H9 (cell line): Measurements from ENCODE around the gene KCNAB1. TPM values are rescaled to one million over a fixed set of nuclear protein-coding genes. Genes with fewer than 3 reads are reported as not detected.
A peak's percentile ranks its signal among the peaks of the same experiment; 100 is the strongest.

ENCODE experiments used
- DNase-seq: peaks from one replicate; pipeline ENCODE4 v3.0.0-alpha.2; 2017
- H2AFZ ChIP-seq: one replicate; pipeline ENCODE4 v1.6.1; 2013; ENCODE audit warnings: mild to moderate bottlenecking, low read length, control low read depth, moderate library complexity
- H2AK5ac ChIP-seq: 2 replicates; pipeline ENCODE4 v1.6.1; 2013; ENCODE audit warnings: low read length, control low read depth, mixed read lengths; ENCODE audit not compliant: insufficient read length
- H2BK120ac ChIP-seq: one replicate; pipeline ENCODE4 v1.6.1; 2013; ENCODE audit warnings: low read depth, mild to moderate bottlenecking, low read length, control low read depth, inconsistent platforms; ENCODE audit not compliant: poor library complexity, severe bottlenecking
- H2BK12ac ChIP-seq: 2 replicates; pipeline ENCODE4 v1.6.1; 2013; ENCODE audit warnings: low read length, control low read depth, mixed read lengths, low read depth; ENCODE audit not compliant: insufficient read length
- H2BK15ac ChIP-seq: 2 replicates; pipeline ENCODE4 v1.6.1; 2013; ENCODE audit warnings: low read depth, low read length, control low read depth
- H2BK20ac ChIP-seq: one replicate; pipeline ENCODE4 v1.6.1; 2013; ENCODE audit warnings: low read depth, mild to moderate bottlenecking, low read length, control low read depth, inconsistent platforms; ENCODE audit not compliant: poor library complexity, severe bottlenecking
- H2BK5ac ChIP-seq: 2 replicates; pipeline ENCODE4 v1.6.1; 2013; ENCODE audit warnings: low read length, control low read depth, mixed read lengths; ENCODE audit not compliant: insufficient read length
- H3K14ac ChIP-seq: 2 replicates; pipeline ENCODE4 v1.6.1; 2013; ENCODE audit warnings: low read length, control low read depth; ENCODE audit not compliant: insufficient read depth
- H3K18ac ChIP-seq: 2 replicates; pipeline ENCODE4 v1.6.1; 2013; ENCODE audit warnings: low read depth, mild to moderate bottlenecking, mixed read lengths, low read length, control low read depth; ENCODE audit not compliant: insufficient read length
- H3K23ac ChIP-seq: 2 replicates; pipeline ENCODE4 v1.6.1; 2013; ENCODE audit warnings: low read length, control low read depth, mixed read lengths, low read depth; ENCODE audit not compliant: insufficient read length
- H3K23me2 ChIP-seq: 2 replicates; pipeline ENCODE4 v1.6.1; 2013; ENCODE audit warnings: low read depth, mild to moderate bottlenecking, mixed read lengths, low read length, control low read depth; ENCODE audit not compliant: insufficient read length, poor library complexity, severe bottlenecking
- H3K27ac ChIP-seq: 2 replicates; pipeline ENCODE4 v1.5.1; 2013; ENCODE audit warnings: low read length, control low read depth, mixed read lengths, low read depth; ENCODE audit not compliant: insufficient read length
- H3K27me3 ChIP-seq: 2 replicates; pipeline ENCODE4 v1.6.1; 2013; ENCODE audit warnings: low read length, control low read depth, inconsistent platforms; ENCODE audit not compliant: insufficient read depth
- H3K4ac ChIP-seq: 2 replicates; pipeline ENCODE4 v1.6.1; 2013; ENCODE audit warnings: low read depth, mild to moderate bottlenecking, control low read depth, inconsistent platforms, low read length, moderate library complexity
- H3K4me1 ChIP-seq: 2 replicates; pipeline ENCODE4 v1.6.1; 2013; ENCODE audit warnings: low read length, control low read depth, inconsistent platforms; ENCODE audit not compliant: insufficient read depth
- H3K4me2 ChIP-seq: 2 replicates; pipeline ENCODE4 v1.6.1; 2013; ENCODE audit warnings: low read length, control low read depth, mixed read lengths; ENCODE audit not compliant: insufficient read length, insufficient read depth
- H3K56ac ChIP-seq: 2 replicates; pipeline ENCODE4 v1.6.1; 2013; ENCODE audit warnings: low read depth, mild to moderate bottlenecking, mixed read lengths, low read length, control low read depth; ENCODE audit not compliant: insufficient read length
- H3K79me1 ChIP-seq: 2 replicates; pipeline ENCODE4 v1.6.1; 2013; ENCODE audit warnings: low read depth, mild to moderate bottlenecking, moderate library complexity, low read length, control low read depth, inconsistent platforms; ENCODE audit not compliant: insufficient read depth, poor library complexity, severe bottlenecking
- H3K79me2 ChIP-seq: 2 replicates; pipeline ENCODE4 v1.6.1; 2013; ENCODE audit warnings: low read length, control low read depth, inconsistent platforms; ENCODE audit not compliant: insufficient read depth
- H3K9ac ChIP-seq: 2 replicates; pipeline ENCODE4 v1.6.1; 2013; ENCODE audit warnings: low read length, control low read depth, mixed read lengths; ENCODE audit not compliant: insufficient read length; ENCODE audit errors: extremely low read depth
- H3K9me3 ChIP-seq: one replicate; pipeline ENCODE4 v1.6.1; 2013; ENCODE audit warnings: low read depth, low read length, inconsistent platforms; ENCODE audit not compliant: control insufficient read depth
- H3T11ph ChIP-seq: one replicate; pipeline ENCODE4 v1.6.1; 2013; ENCODE audit warnings: mild to moderate bottlenecking, low read length, control low read depth, inconsistent platforms
- H4K20me1 ChIP-seq: one replicate; pipeline ENCODE4 v1.6.1; 2013; ENCODE audit not compliant: control insufficient read depth, insufficient read length, insufficient read depth
- H4K5ac ChIP-seq: 2 replicates; pipeline ENCODE4 v1.6.1; 2013; ENCODE audit warnings: low read depth, mild to moderate bottlenecking, mixed read lengths, low read length, control low read depth; ENCODE audit not compliant: insufficient read length
- H4K8ac ChIP-seq: replicated peaks from 2 replicates; pipeline ENCODE4 v1.6.1; 2013; ENCODE audit warnings: low read length, control low read depth, mixed read lengths, low read depth; ENCODE audit not compliant: insufficient read length
- H4K91ac ChIP-seq: 2 replicates; pipeline ENCODE4 v1.6.1; 2013; ENCODE audit warnings: low read depth, mild to moderate bottlenecking, moderate library complexity, mixed read lengths, low read length, control low read depth; ENCODE audit not compliant: insufficient read length
- H3K27ac Mint-ChIP-seq, 3 experiments: 2 replicates in 2 of 3; 3 replicates in 1 of 3; pipeline ENCODE4 v1.8.0; 2020 to 2021; ENCODE audit warnings: mixed read lengths in 3 of 3, mild to moderate bottlenecking in 1 of 3, moderate library complexity in 1 of 3
- H3K27me3 Mint-ChIP-seq: 2 replicates; pipeline ENCODE4 v1.8.0; 2021; ENCODE audit warnings: low read depth, mild to moderate bottlenecking, moderate library complexity, mixed read lengths
- H3K36me3 Mint-ChIP-seq, 3 experiments: 2 replicates in 2 of 3; 3 replicates in 1 of 3; pipeline ENCODE4 v1.8.0; 2020 to 2021; ENCODE audit warnings: low read depth in 3 of 3, mixed read lengths in 3 of 3; ENCODE audit not compliant: insufficient read depth in 1 of 3
- H3K4me1 Mint-ChIP-seq, 2 experiments: 2 replicates each; pipeline ENCODE4 v1.8.0; 2020; ENCODE audit warnings: mixed read lengths in 2 of 2
- H3K4me3 Mint-ChIP-seq, 2 experiments: 2 replicates in 1 of 2; 3 replicates in 1 of 2; pipeline ENCODE4 v1.8.0; 2020 to 2021; ENCODE audit warnings: mild to moderate bottlenecking in 2 of 2, mixed read lengths in 2 of 2, moderate library complexity in 1 of 2
- H3K9me3 Mint-ChIP-seq, 2 experiments: 2 replicates in 1 of 2; 3 replicates in 1 of 2; pipeline ENCODE4 v1.8.0; 2020; ENCODE audit warnings: mild to moderate bottlenecking in 2 of 2, mixed read lengths in 2 of 2, moderate library complexity in 1 of 2
- CTCF ChIP-seq: fragments of 200-600 bp; sonication (generic); conservative IDR thresholded peaks from 3 replicates; pipeline ENCODE4 v1.8.0; 2021; ENCODE audit warnings: antibody characterized with exemption, mild to moderate bottlenecking
- WGBS: extraction: QIAGEN DNeasy Blood & Tissue Kit; methylation state at CpG from one replicate; pipeline ENCODE4 v1.1.7; 2013; ENCODE audit warnings: missing lambda C conversion rate, low lambda C conversion rate, mixed read lengths; ENCODE audit not compliant: insufficient read length; ENCODE audit errors: extremely low coverage; 5-methylcytosine and 5-hydroxymethylcytosine counted together
- total RNA-seq: library from RNA; stranded (reverse); gene quantifications from 2 replicates; pipeline ENCODE4 v1.2.1, GENCODE V29; 2021

Gene KCNAB1
- total RNA-seq, 1 experiment from 2014 or later = 3.7 TPM

DNA sequence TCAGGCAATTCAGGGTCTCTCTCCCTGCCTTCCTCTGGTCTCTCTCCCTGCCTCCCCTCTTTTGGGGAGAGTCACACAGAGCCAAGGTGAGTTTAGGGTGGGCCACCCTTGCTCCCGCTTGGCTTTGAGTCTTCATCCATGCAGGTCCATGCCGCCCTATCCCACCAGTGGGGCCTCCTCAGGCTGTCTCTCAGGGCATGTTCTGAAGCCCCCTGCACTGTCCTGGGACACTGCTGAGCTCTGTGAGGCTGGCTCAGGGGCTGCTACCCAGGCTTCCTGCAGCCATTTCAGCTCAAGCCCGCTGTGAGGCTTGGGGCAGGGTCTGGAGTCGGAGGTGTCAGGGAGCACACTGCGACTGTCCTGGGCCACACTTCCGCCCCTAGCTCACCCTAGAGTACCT is 231.4 kb downstream of the KCNAB1 start:
- WGBS = no CpG with 5 or more reads among the region's 6 CpGs
- H3K36me3 Mint-ChIP-seq = no peaks in the 10 kb centered on the region
- no peaks in the 10 kb centered on the region; the same call in 1 of the 2 replicates for H3K4me1 ChIP-seq
- no peak overlapping the region for H3K23ac ChIP-seq
- peak overlapping the region; percentile 17 for H3K18ac ChIP-seq
- H3K4ac ChIP-seq = no peak overlapping the region
- no peak for DNase-seq
- no peak overlapping the region for H2BK12ac ChIP-seq
- H3K79me1 ChIP-seq = no peaks in the 10 kb centered on the region
- no peak overlapping the region for H2BK20ac ChIP-seq
- H3K27ac ChIP-seq = no peak overlapping the region
- no peaks in the 10 kb centered on the region for H3K23me2 ChIP-seq
- H4K5ac ChIP-seq = no peak overlapping the region
- no peaks in the 10 kb centered on the region for H3K27me3 ChIP-seq
- H2BK15ac ChIP-seq = no peak overlapping the region
- no peak overlapping the region for H3K9ac ChIP-seq
- no peak overlapping the region for H3K27ac Mint-ChIP-seq
- H2AK5ac ChIP-seq = no peak overlapping the region
- H2BK5ac ChIP-seq = no peak overlapping the region
- no peak for TF ChIP-seq CTCF
- no peak overlapping the region for H3K4me2 ChIP-seq
- H3K9me3 ChIP-seq = no peaks in the 10 kb centered on the region
- H2AFZ ChIP-seq = no peak overlapping the region
- H3K27me3 Mint-ChIP-seq = no peaks in the 10 kb centered on the region
- peaks cover 19 to 26% of the 10 kb centered on the region in 2 experiments for H3K4me1 Mint-ChIP-seq
- H4K8ac ChIP-seq = no peak overlapping the region
- no peaks in the 10 kb centered on the region for H4K20me1 ChIP-seq
- no peak overlapping the region for H2BK120ac ChIP-seq
- no peaks in the 10 kb centered on the region for H3K9me3 Mint-ChIP-seq
- H4K91ac ChIP-seq = no peak overlapping the region
- H3K56ac ChIP-seq = no peak overlapping the region
- no peaks in the 10 kb centered on the region for H3K79me2 ChIP-seq
- no peak overlapping the region for H3K4me3 Mint-ChIP-seq
- H3K14ac ChIP-seq = no peak overlapping the region
- H3T11ph ChIP-seq = no peak overlapping the region
